T-helper 1 cell treated with Interleukin-12 subunit alpha and Interleukin-12 subunit beta and Interleukin-4 antibody, amounts not matched to agents 30 ng/mL and 1 ng/mL, for 36 hours (primary cell): ENCODE measurements around the gene SIDT1. TPM values are rescaled to one million over a fixed set of nuclear protein-coding genes. Genes with fewer than 3 reads are reported as not detected.

Experiments
- intact Hi-C: fragments of 100-400 bp; cut with micrococcal nuclease; formaldehyde crosslinking; loops from one replicate; pipeline ENCODE4 v1.15.1; 2024
- total RNA-seq: library from RNA; stranded (reverse); gene quantifications from 2 replicates; pipeline ENCODE4 v1.2.3, GENCODE V29; 2022

Gene SIDT1
- total RNA-seq, 1 donor from 2014 or later = 28.2 TPM

DNA sequence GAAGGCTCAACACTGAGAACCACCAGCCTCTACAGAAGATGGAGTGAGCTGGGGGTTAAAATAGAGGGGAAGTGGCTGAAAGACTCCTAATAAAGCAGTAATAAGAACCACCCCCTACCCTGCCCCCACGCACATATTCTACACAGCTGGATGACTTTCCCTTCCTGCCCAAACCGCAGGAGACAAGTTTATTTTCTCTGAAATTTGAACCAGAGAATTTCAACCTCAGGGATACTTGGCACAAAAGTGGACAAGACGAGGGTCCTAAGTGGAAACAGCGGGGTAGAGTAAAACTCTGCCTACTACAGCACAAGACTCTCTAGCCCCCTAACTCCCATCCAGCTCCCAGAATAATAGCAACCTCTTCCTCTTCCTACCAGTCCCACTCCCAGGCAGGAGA lies 135.7 kb downstream of the SIDT1 start:
- intact Hi-C loops = no loop called here

DNA sequence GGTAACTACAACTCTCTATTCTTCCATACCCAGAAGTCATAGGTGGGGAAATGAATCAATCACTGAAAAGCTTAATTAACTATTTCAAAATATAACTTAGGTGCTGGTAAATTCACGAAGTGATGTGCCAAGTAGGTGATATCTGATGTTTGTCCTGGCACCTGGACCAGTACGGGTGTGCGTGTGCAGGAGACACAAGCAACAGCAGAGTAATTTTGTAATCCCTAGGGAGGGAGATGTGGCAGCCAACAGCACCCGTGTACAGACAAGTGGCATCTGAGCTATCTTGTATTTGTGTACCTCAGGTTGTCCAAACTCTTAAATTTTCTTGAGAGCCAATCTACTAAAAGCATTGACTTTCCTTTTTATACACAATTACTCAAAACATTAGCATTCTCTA lies 141.2 kb downstream of the SIDT1 start:
- intact Hi-C loops = no loop called here

DNA sequence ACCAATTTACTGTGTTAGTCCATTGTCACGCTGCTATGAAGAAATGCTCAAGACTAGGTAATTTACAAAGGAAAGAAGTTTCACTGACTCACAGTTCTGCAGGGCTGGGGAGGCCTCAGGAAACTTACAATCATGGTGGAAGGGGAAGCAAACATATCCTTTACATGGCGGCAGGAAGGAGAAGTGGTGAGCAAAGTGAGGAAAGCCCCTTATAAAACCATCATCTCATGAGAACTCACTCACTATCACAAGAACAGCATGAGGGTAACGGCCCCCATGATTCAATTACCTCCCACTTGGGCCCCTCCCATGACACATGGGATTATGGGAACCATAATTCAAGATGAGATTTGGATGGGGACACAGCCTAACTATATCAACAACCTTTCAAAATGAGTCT lies 143.9 kb downstream of the SIDT1 start:
- intact Hi-C loops = no loop called here

DNA sequence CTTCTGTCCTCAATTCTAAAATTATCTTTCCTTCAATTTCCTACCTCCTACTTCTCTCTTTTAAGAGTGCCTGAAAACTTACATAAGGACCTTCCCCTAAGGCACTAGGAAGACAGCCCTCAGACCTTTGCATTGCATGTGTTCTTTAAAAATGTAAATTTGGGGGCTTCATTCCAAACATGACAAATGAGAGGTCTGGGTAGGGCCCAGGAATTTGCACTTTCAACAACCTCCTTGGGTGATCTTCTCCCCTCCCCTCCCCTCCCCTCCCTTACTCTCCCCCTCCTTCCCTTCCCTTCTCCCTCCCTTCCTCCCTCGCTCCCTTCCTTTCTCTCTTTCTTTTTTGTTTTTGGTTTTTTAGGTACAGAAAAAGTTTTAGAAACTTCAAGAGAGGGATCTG lies 145.4 kb downstream of the SIDT1 start:
- intact Hi-C loops = no loop called here

DNA sequence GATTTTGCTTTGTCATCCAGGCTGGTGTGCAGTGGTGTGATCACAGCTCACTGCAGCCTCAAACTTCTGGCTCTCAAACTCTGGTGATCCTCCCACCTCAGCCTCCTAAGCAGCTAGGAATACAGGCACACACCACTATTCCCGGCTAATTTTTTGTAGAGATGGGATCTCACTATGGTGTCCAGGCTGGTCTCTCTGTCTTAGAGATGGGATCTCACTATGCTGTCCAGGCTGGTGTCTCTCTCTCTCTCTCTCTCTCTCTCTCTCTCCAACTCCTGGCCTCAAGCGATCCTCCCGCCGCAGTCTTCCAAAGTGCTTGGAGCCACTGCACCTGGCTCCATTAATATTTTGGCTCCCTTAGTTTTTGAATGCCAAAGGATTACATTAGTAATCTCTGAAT lies 146.4 kb downstream of the SIDT1 start:
- intact Hi-C loops = no loop called here

Other genes with a start within 250 kb of the SIDT1 start
- 6.4 and 6.8 TPM in 2 replicates for gene CFAP44, start 91.1 kb upstream of the SIDT1 start, total RNA-seq
- gene SPICE1, start 17.4 kb upstream of the SIDT1 start, total RNA-seq = 14.8 and 18.2 TPM in 2 replicates
- 19.7 and 20.1 TPM in 2 replicates for gene USF3, start 164.1 kb downstream of the SIDT1 start, total RNA-seq
- 96.3 and 108 TPM in 2 replicates for gene NAA50, start 213.7 kb downstream of the SIDT1 start, total RNA-seq
- gene ATP6V1A, start 214.5 kb downstream of the SIDT1 start, total RNA-seq = 45.8 and 46.6 TPM in 2 replicates